ENCODE measurements around the gene LACTBL1.

LACTBL1 gene

DNA sequence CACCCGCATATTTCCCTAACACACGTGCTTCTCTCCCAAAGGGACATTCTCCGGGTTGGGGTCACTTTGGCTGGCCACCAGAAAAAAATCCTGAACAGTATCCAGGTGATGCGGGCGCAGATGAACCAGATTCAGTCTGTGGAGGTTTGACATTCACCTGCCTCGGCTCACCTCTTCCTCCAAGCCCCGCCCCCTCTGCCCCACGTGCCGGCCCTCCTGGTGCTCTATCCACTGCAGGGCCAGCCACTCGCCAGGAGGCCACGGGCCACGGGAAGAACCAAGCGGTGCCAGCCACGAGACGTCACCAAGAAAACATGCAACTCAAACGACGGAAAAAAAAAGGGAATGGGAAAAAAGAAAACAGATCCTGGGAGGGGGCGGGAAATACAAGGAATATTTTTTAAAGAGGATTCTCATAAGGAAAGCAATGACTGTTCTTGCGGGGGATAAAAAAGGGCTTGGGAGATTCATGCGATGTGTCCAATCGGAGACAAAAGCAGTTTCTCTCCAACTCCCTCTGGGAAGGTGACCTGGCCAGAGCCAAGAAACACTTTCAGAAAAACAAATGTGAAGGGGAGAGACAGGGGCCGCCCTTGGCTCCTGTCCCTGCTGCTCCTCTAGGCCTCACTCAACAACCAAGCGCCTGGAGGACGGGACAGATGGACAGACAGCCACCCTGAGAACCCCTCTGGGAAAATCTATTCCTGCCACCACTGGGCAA is 59.1 kb downstream of the LACTBL1 start:
- no peak for DNase-seq (ENCODE audit: low read depth, low spot score)

DNA sequence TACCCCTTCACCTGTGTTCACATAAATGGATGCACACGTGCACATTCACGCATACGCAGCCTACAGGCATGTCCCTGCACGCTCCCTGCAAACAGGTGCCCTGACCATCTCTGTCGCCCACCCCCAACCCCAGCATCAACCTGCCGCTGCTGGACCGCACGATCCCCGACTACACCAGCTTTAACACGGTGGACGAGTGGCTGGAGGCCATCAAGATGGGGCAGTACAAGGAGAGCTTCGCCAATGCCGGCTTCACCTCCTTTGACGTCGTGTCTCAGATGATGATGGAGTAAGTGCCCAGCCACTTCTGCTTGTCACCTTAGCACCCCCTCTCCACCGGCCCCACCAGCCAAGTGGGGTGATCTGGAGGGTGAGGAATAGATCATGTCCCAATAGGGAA is 60.4 kb downstream of the LACTBL1 start:
- DNase-seq (ENCODE audit: low read depth, low spot score), result no peak

DNA sequence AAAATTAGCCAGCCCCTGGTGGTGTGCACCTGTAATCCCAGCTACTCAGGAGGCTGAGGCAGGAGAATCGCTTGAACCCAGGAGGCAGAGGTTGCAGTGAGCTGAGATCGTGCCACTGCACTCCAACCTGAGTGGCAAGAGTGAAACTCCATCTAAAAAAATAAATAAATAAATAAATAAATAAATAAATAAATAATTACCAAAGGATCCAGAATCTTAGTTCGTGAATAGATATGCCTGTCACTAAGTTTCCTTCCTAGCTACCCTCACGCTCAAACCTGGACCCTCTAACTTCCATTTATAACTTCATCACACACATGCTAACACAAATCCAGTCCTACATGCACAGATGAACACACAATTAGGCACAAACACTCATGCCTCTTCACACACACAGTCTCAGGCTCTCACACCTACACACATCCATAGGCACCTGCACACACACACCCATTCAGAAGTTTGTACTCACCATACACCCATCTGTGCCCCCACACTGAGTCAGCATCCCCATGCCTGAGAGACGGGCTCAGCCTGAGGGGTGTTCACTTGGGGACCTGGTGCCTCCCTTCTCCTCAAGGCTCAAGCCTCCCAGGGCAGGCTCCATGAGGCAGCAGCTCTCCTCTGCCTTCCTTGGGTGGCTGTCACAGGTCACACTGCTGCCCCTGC is 61.5 kb downstream of the LACTBL1 start:
- DNase-seq (ENCODE audit: low read depth, low spot score), result no peak

DNA sequence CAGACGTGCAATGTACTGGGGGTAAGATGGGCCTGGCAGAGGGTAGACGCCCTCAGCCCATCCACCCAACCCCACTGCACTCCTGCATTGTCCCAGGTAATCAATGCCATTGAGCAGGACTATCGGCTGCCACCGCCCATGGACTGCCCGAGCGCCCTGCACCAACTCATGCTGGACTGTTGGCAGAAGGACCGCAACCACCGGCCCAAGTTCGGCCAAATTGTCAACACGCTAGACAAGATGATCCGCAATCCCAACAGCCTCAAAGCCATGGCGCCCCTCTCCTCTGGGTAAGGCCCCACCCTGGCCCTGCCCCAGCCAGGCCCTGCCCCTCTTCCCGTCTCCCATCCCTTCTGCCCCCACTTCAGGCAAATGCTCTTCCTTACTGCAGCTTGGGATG is 62.4 kb downstream of the LACTBL1 start:
- DNase-seq (ENCODE audit: low read depth, low spot score), result no peak

DNA sequence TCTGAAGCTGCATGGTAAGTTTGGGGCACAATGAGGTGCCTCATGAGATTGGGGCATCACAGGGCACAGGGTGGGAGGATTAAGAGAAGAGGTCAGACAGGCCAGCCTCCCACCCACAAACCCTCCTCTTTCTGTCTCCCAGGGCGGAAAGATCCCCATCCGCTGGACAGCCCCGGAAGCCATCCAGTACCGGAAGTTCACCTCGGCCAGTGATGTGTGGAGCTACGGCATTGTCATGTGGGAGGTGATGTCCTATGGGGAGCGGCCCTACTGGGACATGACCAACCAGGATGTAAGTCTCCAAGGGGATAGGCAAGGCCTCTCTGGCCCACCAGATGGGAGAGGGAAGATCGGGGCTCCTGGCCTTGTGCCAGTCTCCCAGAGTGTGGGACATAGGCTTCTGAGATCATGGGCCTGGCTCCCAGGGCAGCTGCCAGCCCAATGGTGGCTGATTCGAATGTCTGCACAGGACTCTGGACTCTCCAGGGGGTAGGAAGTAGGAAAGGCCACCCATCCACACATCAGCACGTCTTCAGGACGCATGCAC is 63.7 kb downstream of the LACTBL1 start:
- DNase-seq (ENCODE audit: low read depth, low spot score), result no peak

DNA sequence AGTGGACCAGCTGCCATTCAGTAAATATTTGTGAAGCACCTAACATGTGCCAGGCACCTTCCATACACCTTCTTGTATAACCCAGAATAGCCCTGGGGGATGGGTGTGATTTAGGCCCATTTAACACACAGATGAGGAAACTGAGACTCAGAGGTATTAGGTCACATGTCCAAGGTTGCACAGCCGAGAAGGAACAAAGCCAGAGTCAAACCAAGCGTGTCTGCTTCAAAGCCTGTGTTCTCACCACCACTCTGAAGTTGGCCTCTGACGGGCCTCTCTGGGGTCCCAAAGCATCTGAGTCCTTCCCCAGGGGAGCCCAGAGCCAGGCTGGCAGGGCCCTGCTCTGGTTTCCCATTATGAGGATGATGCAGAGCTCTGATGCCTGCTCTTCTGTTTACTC is 65.1 kb downstream of the LACTBL1 start:
- no peak for DNase-seq (ENCODE audit: low read depth, low spot score)

DNA sequence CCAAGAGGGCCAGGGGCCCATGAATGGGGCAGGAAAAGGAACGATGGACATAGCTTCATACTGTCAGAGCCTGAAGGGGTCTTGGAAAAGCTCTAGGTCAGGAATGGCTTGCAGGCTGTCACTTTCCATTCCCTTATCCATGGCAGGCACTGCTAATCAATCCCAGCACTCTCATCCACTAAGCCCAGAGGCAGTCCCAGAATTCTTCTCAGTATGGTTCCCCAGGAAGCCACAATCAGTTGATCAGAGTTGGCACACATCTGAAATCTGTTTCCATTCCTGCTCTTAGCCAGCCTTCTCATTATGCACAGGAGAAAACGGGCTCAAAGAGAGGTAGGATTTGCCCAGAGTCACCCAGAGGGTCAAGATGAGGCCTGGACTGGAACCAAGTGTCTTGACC is 65.7 kb downstream of the LACTBL1 start:
- no peak for DNase-seq (ENCODE audit: low read depth, low spot score)

DNA sequence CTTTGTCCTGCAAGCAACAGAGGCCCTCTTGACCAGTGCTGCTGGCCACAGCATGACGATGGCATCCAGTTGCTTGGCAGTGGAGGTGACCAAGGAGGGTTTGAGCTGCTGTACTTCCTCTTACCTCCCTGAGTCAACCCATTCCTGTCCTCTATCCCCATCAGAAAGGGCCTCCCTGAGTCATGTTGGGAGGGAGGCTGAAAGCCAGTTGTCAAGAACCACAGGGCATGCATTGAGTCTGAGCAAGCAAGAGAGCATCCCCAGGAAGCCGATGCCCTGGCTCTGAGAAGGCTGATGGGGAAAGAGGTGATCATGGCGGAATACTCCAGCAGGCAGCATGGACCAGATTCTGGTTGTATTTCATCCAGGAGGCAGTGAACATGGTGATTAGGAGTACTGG is 69.6 kb downstream of the LACTBL1 start:
- DNase-seq (ENCODE audit: low read depth, low spot score), result no peak

Measured in smooth muscle cell of the brain vasculature (primary cell).